HG03457 (cell line): ENCODE results near the gene TP53.
"Not testable (repeated sequence)": the region's sequence is repeated elsewhere in the genome, so short reads cannot be mapped to it uniquely, and the experiment has no call there.

ENCODE experiments used
- ATAC-seq: cut with Tn5 transposase; IDR thresholded peaks from one replicate; pipeline ENCODE4 v1.9.1; 2021; ENCODE audit warnings: moderate number of reproducible peaks; ENCODE audit not compliant: unreplicated experiment

The TP53 gene

DNA sequence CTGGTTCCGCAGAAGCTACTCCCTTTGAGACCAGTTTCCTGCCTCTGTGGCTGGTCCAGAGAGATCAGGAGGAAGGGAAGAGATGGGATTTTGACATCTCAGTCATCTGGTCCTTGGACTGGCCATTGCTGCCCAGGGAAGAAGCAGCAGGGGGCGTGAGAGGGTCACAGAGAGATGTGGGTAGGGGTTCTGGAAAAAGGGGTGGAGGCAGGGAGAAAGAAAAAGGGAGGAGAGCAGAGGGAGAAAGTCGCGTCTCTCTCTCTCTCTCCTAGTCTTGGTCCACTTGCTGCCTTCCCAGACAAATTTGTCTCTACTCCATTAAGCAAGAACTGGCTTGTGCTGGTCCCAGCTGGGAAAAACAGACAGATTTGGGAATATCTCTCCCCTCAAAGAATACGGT is 52.9 kb downstream of the TP53 start:
- no peak for ATAC-seq

DNA sequence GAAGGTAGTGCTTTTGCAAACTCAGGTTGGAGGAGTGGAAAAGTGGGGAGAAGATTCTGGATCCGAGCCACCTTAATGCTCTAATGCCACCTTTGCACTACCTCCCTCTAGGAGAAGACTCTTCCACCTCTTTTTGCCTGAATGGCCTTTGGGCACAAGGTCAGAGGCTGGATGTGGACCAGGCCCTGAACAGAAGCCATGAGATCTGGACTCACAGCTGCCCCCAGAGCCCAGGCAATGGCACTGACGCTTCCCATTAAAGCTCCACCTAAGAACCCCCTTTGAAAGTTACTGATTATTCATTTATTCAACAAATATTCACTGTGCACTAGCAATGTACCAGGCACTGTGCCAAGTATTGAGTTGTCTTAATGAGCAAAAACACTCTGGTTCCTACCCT is 54.2 kb downstream of the TP53 start:
- no peak for ATAC-seq

DNA sequence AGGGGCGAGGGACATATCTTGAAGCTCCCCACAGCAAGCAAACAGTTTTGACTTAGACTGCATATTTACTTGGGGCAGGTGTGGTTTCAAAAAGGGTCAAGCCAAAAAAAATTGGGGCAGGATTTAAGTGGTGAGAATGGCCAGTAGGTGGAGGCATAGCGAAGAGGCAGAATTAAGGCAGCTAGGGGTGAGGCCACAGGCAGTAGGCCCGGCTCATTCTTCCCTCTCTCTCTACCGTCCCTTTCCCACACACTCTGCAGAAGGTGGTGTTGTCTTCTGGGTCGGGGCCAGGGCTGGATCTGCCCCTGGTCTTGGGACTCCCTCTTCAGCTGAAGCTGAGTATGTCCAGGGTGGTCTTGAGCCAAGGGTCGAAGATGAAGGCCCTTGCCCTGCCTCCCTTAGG is 54.8 kb downstream of the TP53 start:
- ATAC-seq, result no peak

GRCh38 chr17:7631398-7632380 is 55.6 kb downstream of the TP53 start:
- no peak for ATAC-seq

DNA sequence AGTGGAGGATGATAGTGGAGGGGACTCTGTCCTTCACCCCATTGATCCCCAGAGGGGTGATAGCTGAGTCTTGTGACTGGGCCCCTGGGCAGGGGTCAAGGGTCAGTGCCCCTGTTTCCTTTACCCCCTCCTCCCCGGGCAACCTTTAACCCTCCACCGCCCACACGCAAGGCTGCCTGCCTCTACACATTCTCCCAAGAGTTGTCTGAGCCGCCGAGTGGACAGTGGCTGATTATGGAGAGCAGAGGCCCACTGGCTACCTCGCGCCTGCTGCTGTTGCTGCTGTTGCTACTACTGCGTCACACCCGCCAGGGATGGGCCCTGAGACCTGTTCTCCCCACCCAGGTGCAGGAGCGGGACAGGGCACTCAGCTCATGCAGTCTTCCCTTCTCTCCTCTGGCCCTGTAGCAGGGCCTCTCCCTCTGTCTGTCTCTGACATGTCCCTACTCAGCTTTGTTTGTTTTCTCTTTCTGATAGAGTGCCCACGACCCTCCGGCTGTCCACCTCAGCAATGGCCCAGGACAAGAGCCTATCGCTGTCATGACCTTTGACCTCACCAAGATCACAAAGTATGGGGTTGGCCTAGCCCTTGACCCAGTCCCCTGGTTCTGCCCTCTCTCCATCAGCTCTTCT is 57.2 kb downstream of the TP53 start, which contains the start of gene SHBG:
Gene SHBG, plus strand, starts transcription at position 197 of the 633 bp plus-strand sequence. Its CDS starts 38 bp downstream, at position 235.
- no peak for ATAC-seq

DNA sequence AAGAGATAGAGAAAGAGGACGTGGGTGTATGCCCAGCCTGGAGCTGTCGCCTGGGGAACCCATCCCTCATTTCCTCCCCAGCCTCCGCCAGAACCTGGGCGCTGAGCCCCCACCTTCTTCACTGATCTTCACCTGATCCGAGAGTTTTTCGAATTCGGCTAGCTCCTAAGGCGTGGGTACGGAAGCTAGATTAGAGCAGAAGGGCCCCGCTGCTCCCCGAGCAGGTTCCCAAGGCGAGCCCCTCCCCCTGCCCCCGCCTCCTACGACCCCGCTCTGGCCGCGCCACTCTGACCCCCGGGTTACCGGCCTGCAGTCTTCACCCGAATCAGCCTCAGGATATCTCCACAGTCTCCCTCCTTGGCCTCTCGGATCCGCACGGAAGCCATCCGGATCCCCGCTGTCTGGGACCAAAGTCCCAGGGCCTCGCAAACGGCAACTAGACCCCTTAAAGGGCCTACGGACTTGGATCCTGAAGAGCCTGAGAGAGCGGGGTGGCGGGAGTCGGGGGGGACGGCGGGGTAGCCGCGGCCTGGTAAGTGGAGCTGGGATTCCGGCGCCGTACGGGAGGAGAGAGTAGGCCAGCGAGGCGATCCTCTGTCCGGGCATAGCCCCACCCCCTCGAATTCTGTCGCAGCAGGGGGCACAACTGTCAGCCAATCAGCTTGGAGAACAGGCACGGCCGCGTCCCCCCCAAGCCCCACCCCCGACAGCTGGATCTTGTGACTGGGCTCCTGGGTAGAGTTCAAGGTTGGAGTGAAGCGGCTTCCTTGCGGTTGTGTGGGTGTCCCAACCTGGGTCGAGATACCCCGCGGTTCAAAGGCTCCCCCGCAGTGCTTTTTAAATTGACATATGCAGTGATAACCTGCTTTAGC is 59.8 kb downstream of the TP53 start, which contains the start of gene SAT2:
Gene SAT2, minus strand, starts transcription at position 572 of the 872 bp plus-strand sequence. Its CDS starts 186 bp downstream, at position 386.
- no peak for ATAC-seq

- no peak for ATAC-seq
These were observed 60.4 kb downstream of the TP53 start for GRCh38 chr17:7626956-7627249.

- ATAC-seq, result no peak
These were observed 61.0 kb downstream of the TP53 start for GRCh38 chr17:7626307-7626706.

- not testable (repeated sequence) for ATAC-seq
These were observed 61.5 kb downstream of the TP53 start for GRCh38 chr17:7625749-7626148.

DNA sequence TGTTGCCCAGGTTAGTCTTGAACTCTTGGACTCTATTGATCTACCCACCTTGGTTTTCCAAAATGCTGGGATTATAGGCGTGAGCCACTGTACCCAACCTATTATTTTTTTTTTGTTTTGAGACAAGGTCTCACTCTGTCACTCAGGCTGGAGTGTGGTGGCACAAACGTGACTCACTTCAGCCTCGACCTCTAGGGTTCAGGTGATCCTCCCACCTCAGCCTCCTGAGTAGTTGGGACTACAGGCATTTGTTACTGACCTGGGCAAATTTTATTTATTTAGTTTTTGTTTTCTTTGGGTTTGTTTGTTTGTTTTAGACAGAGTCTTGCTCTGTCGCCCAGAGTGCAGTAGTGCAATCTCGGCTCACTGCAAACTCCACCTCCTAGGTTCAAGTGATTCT is 63.6 kb downstream of the TP53 start:
- ATAC-seq, result no peak

- ATAC-seq, result no peak
These were observed 66.5 kb downstream of the TP53 start for GRCh38 chr17:7620835-7621234.

DNA sequence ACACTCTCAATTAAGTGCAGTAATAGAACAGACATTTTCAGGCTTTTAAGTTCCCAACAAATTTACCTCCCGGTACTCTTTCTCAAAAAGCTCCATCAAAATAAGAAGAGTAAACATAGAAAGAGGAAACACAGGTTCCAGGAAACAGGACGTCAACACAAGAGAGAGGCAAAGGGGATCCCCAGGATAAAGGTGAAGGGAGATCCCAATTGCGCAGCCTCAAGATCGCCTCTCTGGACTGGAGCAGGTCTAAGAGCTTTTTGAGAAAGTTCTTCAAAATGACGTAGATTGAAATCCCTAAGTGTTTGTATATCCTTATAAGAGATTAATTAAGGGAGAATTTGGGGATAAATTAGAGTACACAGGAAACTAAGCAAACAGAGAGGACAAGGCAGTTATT is 68.7 kb downstream of the TP53 start:
- no peak for ATAC-seq
